ENCODE results near the gene NEK8.

The NEK8 gene

GRCh38 chr17:28703552-28704218 lies 24.9 kb upstream of the NEK8 start:
- H3K9me3 ChIP-seq (ENCODE audit: control insufficient read depth, insufficient read depth, low read length) = no peaks in the 10 kb centered on the region
- H3K36me3 ChIP-seq (ENCODE audit: insufficient read depth, low read length) = peaks cover 23% of the 10 kb centered on the region
- H3K9ac ChIP-seq (ENCODE audit: low read depth, low read length) = no peak overlapping the region
- H3K4me1 ChIP-seq (ENCODE audit: insufficient read depth, low read length) = no peaks in the 10 kb centered on the region; the same call in 1 of the 2 replicates

- peaks cover 18% of the 10 kb centered on the region for H3K36me3 ChIP-seq (ENCODE audit: insufficient read depth, low read length)
- H3K4me1 ChIP-seq (ENCODE audit: insufficient read depth, low read length) = no peaks in the 10 kb centered on the region; the same call in 1 of the 2 replicates
- H3K9me3 ChIP-seq (ENCODE audit: control insufficient read depth, insufficient read depth, low read length) = no peaks in the 10 kb centered on the region
- no peak overlapping the region for H3K9ac ChIP-seq (ENCODE audit: low read depth, low read length)
Measured at GRCh38 chr17:28704219-28704858, 24.2 kb upstream of the NEK8 start.

GRCh38 chr17:28705074-28705659 lies 23.4 kb upstream of the NEK8 start:
- no peak overlapping the region for H3K9ac ChIP-seq (ENCODE audit: low read depth, low read length)
- H3K4me1 ChIP-seq (ENCODE audit: insufficient read depth, low read length) = peaks cover 3% of the 10 kb centered on the region; the same call in 1 of the 2 replicates
- no peaks in the 10 kb centered on the region for H3K9me3 ChIP-seq (ENCODE audit: control insufficient read depth, insufficient read depth, low read length)
- H3K36me3 ChIP-seq (ENCODE audit: insufficient read depth, low read length) = peaks cover 10% of the 10 kb centered on the region

GRCh38 chr17:28705728-28706334 lies 22.8 kb upstream of the NEK8 start:
- no peak overlapping the region for H3K9ac ChIP-seq (ENCODE audit: low read depth, low read length)
- peaks cover 3% of the 10 kb centered on the region; the same call in 1 of the 2 replicates for H3K4me1 ChIP-seq (ENCODE audit: insufficient read depth, low read length)

GRCh38 chr17:28706471-28707338 lies 21.9 kb upstream of the NEK8 start:
- Histone ChIP-seq H3K4me1 (ENCODE audit: insufficient read depth, low read length) (peaks cover 3% of the 10 kb centered on the region; the same call in 1 of the 2 replicates), H3K9me3 (ENCODE audit: control insufficient read depth, insufficient read depth, low read length) (no peaks in the 10 kb centered on the region), H3K9ac (ENCODE audit: low read depth, low read length) (no peak overlapping the region), H3K36me3 (ENCODE audit: insufficient read depth, low read length) (peaks cover 8% of the 10 kb centered on the region)

More at GRCh38 chr17:28705728-28706334, 22.8 kb upstream of the NEK8 start:
- Histone ChIP-seq H3K9me3 (ENCODE audit: control insufficient read depth, insufficient read depth, low read length) (no peaks in the 10 kb centered on the region), H3K36me3 (ENCODE audit: insufficient read depth, low read length) (peaks cover 8% of the 10 kb centered on the region)

GRCh38 chr17:28707339-28707720 lies 21.3 kb upstream of the NEK8 start:
- Histone ChIP-seq H3K4me1 (ENCODE audit: insufficient read depth, low read length) (peaks cover 3% of the 10 kb centered on the region; the same call in 1 of the 2 replicates), H3K9me3 (ENCODE audit: control insufficient read depth, insufficient read depth, low read length) (no peaks in the 10 kb centered on the region), H3K9ac (ENCODE audit: low read depth, low read length) (no peak overlapping the region), H3K36me3 (ENCODE audit: insufficient read depth, low read length) (peaks cover 7% of the 10 kb centered on the region)

GRCh38 chr17:28710861-28711722 lies 17.5 kb upstream of the NEK8 start:
- H3K4me1 ChIP-seq (ENCODE audit: insufficient read depth, low read length) = peaks cover 13% of the 10 kb centered on the region
- no peaks in the 10 kb centered on the region; the same call in 1 of the 2 replicates for H3K36me3 ChIP-seq (ENCODE audit: insufficient read depth, low read length)
- peak overlapping the region; percentile 86 for H3K9ac ChIP-seq (ENCODE audit: low read depth, low read length)
- no peaks in the 10 kb centered on the region for H3K9me3 ChIP-seq (ENCODE audit: control insufficient read depth, insufficient read depth, low read length)

GRCh38 chr17:28711723-28712031 lies 16.9 kb upstream of the NEK8 start, which contains the start of gene PROCA1:
PROCA1 (minus strand) TSS chr17:28711888; CDS start chr17:28711660, 228 bp downstream.
- Histone ChIP-seq H3K9ac (ENCODE audit: low read depth, low read length) (peak within 1 kb of the TSS; percentile 86), H3K9me3 (ENCODE audit: control insufficient read depth, insufficient read depth, low read length) (no peaks in the 10 kb centered on the region), H3K4me1 (ENCODE audit: insufficient read depth, low read length) (peaks cover 17% of the 10 kb centered on the region), H3K36me3 (ENCODE audit: insufficient read depth, low read length) (no peaks in the 10 kb centered on the region; the same call in 1 of the 2 replicates)

- peak overlapping the region; percentile 74 for H3K9ac ChIP-seq (ENCODE audit: low read depth, low read length)
- H3K9me3 ChIP-seq (ENCODE audit: control insufficient read depth, insufficient read depth, low read length) = no peaks in the 10 kb centered on the region
- peaks cover 17% of the 10 kb centered on the region for H3K4me1 ChIP-seq (ENCODE audit: insufficient read depth, low read length)
- H3K36me3 ChIP-seq (ENCODE audit: insufficient read depth, low read length) = no peaks in the 10 kb centered on the region; the same call in 1 of the 2 replicates
Measured at GRCh38 chr17:28712032-28712704, 16.4 kb upstream of the NEK8 start.

- Histone ChIP-seq H3K36me3 (ENCODE audit: insufficient read depth, low read length) (no peaks in the 10 kb centered on the region; the same call in 1 of the 2 replicates), H3K4me1 (ENCODE audit: insufficient read depth, low read length) (peaks cover 17% of the 10 kb centered on the region), H3K9ac (ENCODE audit: low read depth, low read length) (peak overlapping the region; percentile 74), H3K9me3 (ENCODE audit: control insufficient read depth, insufficient read depth, low read length) (no peaks in the 10 kb centered on the region)
Measured at GRCh38 chr17:28712705-28713415, 15.7 kb upstream of the NEK8 start.

- Histone ChIP-seq H3K9me3 (ENCODE audit: control insufficient read depth, insufficient read depth, low read length) (no peaks in the 10 kb centered on the region), H3K9ac (ENCODE audit: low read depth, low read length) (no peak overlapping the region), H3K36me3 (ENCODE audit: insufficient read depth, low read length) (no peaks in the 10 kb centered on the region; the same call in 1 of the 2 replicates)
Measured at GRCh38 chr17:28714281-28714680, 14.3 kb upstream of the NEK8 start.

GRCh38 chr17:28715217-28715616 lies 13.4 kb upstream of the NEK8 start:
- Histone ChIP-seq H3K36me3 (ENCODE audit: insufficient read depth, low read length) (peaks cover 1% of the 10 kb centered on the region; the same call in 1 of the 2 replicates), H3K9ac (ENCODE audit: low read depth, low read length) (no peak overlapping the region), H3K4me1 (ENCODE audit: insufficient read depth, low read length) (peaks cover 14% of the 10 kb centered on the region), H3K9me3 (ENCODE audit: control insufficient read depth, insufficient read depth, low read length) (no peaks in the 10 kb centered on the region)

More at GRCh38 chr17:28714281-28714680, 14.3 kb upstream of the NEK8 start:
- peaks cover 17% of the 10 kb centered on the region for H3K4me1 ChIP-seq (ENCODE audit: insufficient read depth, low read length)

Measured in ES-I3 (cell line).